GM12878 (cell line): Measurements from ENCODE around the gene RAB32. TPM values are rescaled to one million over a fixed set of nuclear protein-coding genes. Genes with fewer than 3 reads are reported as not detected.

ENCODE experiments used
- ATAC-seq: fragments of 200-7000 bp; cut with Tn5 transposase; 3 replicates; pipeline ENCODE4 v1.9.1; 2020; ENCODE audit warnings: mild to moderate bottlenecking, moderate library complexity
- BruUV-seq: library from RNA; stranded (reverse); fragments of 400-500 nt; replicated peaks from 2 replicates; lab custom pipeline; 2021; lab: Mats Ljungman, UMichigan
- CTCF ChIA-PET: fragments of 300-600 bp; sonication (Branson Sonifier 250); formaldehyde crosslinking; extraction: SDS; loops from one replicate; lab custom pipeline; 2021; ENCODE audit warnings: inconsistent platforms; lab: Yijun Ruan, JAX
- POLR2A ChIA-PET: fragments of 350-600 bp; formaldehyde crosslinking; extraction: SDS; loops from one replicate; lab custom pipeline; 2021; ENCODE audit warnings: inconsistent platforms; lab: Charles Lee
- RAD21 ChIA-PET: fragments of 300-600 bp; sonication (Branson Sonifier 250); formaldehyde crosslinking; loops from one replicate; lab custom pipeline; 2023; ENCODE audit warnings: antibody characterized with exemption; ENCODE audit not compliant: unreplicated experiment; lab: Charles Lee
- SMC1A ChIA-PET: fragments of 300-600 bp; sonication (Branson Sonifier 250); formaldehyde crosslinking; loops from one replicate; lab custom pipeline; 2023; ENCODE audit not compliant: unreplicated experiment, uncharacterized antibody; lab: Charles Lee
- DNase-seq: peaks from one replicate; pipeline ENCODE4 v3.0.0-alpha.2; 2011; ENCODE audit warnings: low read depth, low spot score
- FAIRE-seq: peaks from 3 replicates; lab custom pipeline; 2011; peaks lifted over from hg19 to GRCh38; lab: Jason Lieb, UNC
- H2AFZ ChIP-seq: 2 replicates; pipeline ENCODE4 v1.6.0; 2011; ENCODE audit warnings: low read depth, low read length, control low read depth; ENCODE audit not compliant: control insufficient read depth
- H3K27ac ChIP-seq: 2 replicates; pipeline ENCODE4 v1.5.1; 2011; ENCODE audit warnings: control low read depth; ENCODE audit not compliant: control insufficient read depth, insufficient read depth
- H3K27me3 ChIP-seq, 2 experiments: replicated peaks in 1 of 2; 2 replicates each; pipeline versions ENCODE4 v1.6.0 to v1.6.1; 2011; ENCODE audit warnings: low read length in 1 of 2; ENCODE audit not compliant: control insufficient read depth in 2 of 2, insufficient read depth in 2 of 2
- H3K36me3 ChIP-seq, 2 experiments: 2 replicates each; pipeline ENCODE4 v1.5.1; 2011; ENCODE audit warnings: low read length in 1 of 2; ENCODE audit not compliant: control insufficient read depth in 2 of 2, insufficient read depth in 2 of 2
- H3K4me1 ChIP-seq: 2 replicates; pipeline ENCODE4 v1.6.1; 2011; ENCODE audit warnings: mild to moderate bottlenecking, low read length, moderate library complexity, mixed read lengths; ENCODE audit not compliant: control insufficient read depth, insufficient read depth
- H3K4me2 ChIP-seq: 2 replicates; pipeline ENCODE4 v1.6.0; 2011; ENCODE audit warnings: control low read depth; ENCODE audit not compliant: control insufficient read depth, insufficient read depth
- H3K4me3 ChIP-seq: fragments of 200-600 bp; sonication (generic); 2 replicates; pipeline ENCODE4 v1.5.1; 2016
- H3K79me2 ChIP-seq: 2 replicates; pipeline ENCODE4 v1.6.0; 2011; ENCODE audit warnings: low read length; ENCODE audit not compliant: control insufficient read depth, insufficient read depth
- H3K9ac ChIP-seq: 2 replicates; pipeline ENCODE4 v1.8.0; 2011; ENCODE audit warnings: low read length, control low read depth, mixed read lengths; ENCODE audit not compliant: control insufficient read depth, insufficient read depth
- H3K9me3 ChIP-seq: replicated peaks from 3 replicates; pipeline ENCODE4 v1.5.1; 2011; ENCODE audit warnings: mild to moderate bottlenecking, low read length; ENCODE audit not compliant: control insufficient read depth, insufficient read depth
- H4K20me1 ChIP-seq: 2 replicates; pipeline ENCODE4 v1.6.0; 2011; ENCODE audit not compliant: control insufficient read depth, insufficient read depth
- BMI1 ChIP-seq: fragments of 450-650 bp; IDR thresholded peaks from 2 replicates; pipeline ENCODE4 v1.6.1; 2016; ENCODE audit warnings: mild to moderate bottlenecking, moderate library complexity, borderline replicate concordance
- DPF2 ChIP-seq: fragments of 450-650 bp; IDR thresholded peaks from 2 replicates; pipeline ENCODE4 v1.6.1; 2017; ENCODE audit warnings: mild to moderate bottlenecking
- HDGF ChIP-seq: fragments of 450-650 bp; IDR thresholded peaks from 2 replicates; pipeline ENCODE4 v1.6.1; 2016; ENCODE audit warnings: antibody characterized with exemption
- NBN ChIP-seq: fragments of 450-650 bp; IDR thresholded peaks from 2 replicates; pipeline ENCODE4 v1.6.1; 2016
- POLR2AphosphoS2 ChIP-seq: IDR thresholded peaks from 2 replicates; pipeline ENCODE4 v1.6.1; 2011; ENCODE audit warnings: low read depth, mild to moderate bottlenecking, low read length, improper control_type of control experiment, moderate library complexity
- RUNX3 ChIP-seq: IDR thresholded peaks from 2 replicates; pipeline ENCODE4 v1.6.1; 2012; ENCODE audit warnings: low read length, inconsistent platforms
- SMARCA5 ChIP-seq: fragments of 450-650 bp; IDR thresholded peaks from 2 replicates; pipeline ENCODE4 v1.6.1; 2017; ENCODE audit warnings: mild to moderate bottlenecking
- SREBF2 ChIP-seq: IDR thresholded peaks from 2 replicates; pipeline ENCODE4 v1.6.1; 2012; ENCODE audit warnings: mild to moderate bottlenecking, low read length
- TARDBP ChIP-seq: IDR thresholded peaks from 2 replicates; pipeline ENCODE4 v1.6.1; 2016; ENCODE audit warnings: borderline replicate concordance
- TBL1XR1 ChIP-seq: IDR thresholded peaks from 2 replicates; pipeline ENCODE4 v1.6.1; 2012; ENCODE audit warnings: low read depth, low read length, improper control_type of control experiment
- TCF12 ChIP-seq: IDR thresholded peaks from 2 replicates; pipeline ENCODE4 v1.6.1; 2011; ENCODE audit warnings: low read depth, mild to moderate bottlenecking, low read length
- USF2 ChIP-seq: IDR thresholded peaks from 2 replicates; pipeline ENCODE4 v1.6.1; 2011; ENCODE audit warnings: low read depth, low read length, improper control_type of control experiment, borderline replicate concordance
- ZNF207 ChIP-seq: fragments of 450-650 bp; IDR thresholded peaks from 2 replicates; pipeline ENCODE4 v1.6.1; 2014; ENCODE audit warnings: antibody characterized with exemption, mild to moderate bottlenecking, borderline replicate concordance
- ZNF217 ChIP-seq: fragments of 450-650 bp; IDR thresholded peaks from 2 replicates; pipeline ENCODE4 v1.6.1; 2017; ENCODE audit warnings: antibody characterized with exemption, mild to moderate bottlenecking
- WGBS: methylation state at CpG from one replicate; pipeline ENCODE4 v1.1.6; 2016; ENCODE audit warnings: low lambda C conversion rate; ENCODE audit not compliant: insufficient replicate concordance, insufficient coverage; ENCODE audit errors: missing lambda C conversion rate; 5-methylcytosine and 5-hydroxymethylcytosine counted together
- in situ Hi-C: fragments of 300-500 bp; cut with MboI; formaldehyde crosslinking; loops from 9 replicates; pipeline ENCODE4 v1.14.3; 2018; ENCODE audit warnings: mixed read lengths
- intact Hi-C: fragments of 100-400 bp; cut with micrococcal nuclease; formaldehyde crosslinking; loops from one replicate; pipeline ENCODE4 v1.14.2; 2022; ENCODE audit not compliant: unreplicated experiment
- polyA plus RNA-seq, 11 experiments: library from polyadenylated mRNA; depleted of rRNA in 4 of 11; unstranded in 6 of 11; stranded (reverse) in 5 of 11; fragments of >200 nt; fragmentation: Nextera tagmentation in 4 of 11; fragmentation: Illumina TruSeq in 1 of 11; extraction: Ambion mirVana in 4 of 11; extraction: Trizol in 1 of 11; gene quantifications; 1 replicate in 1 of 11; 2 replicates in 10 of 11; pipeline versions ENCODE4 v1.2.1 to v1.2.3, GENCODE V29; 2011 to 2016; ENCODE audit warnings: inconsistent platforms in 2 of 11, missing spikeins in 2 of 11, low read depth in 1 of 11
- total RNA-seq, 4 experiments: library from RNA; depleted of rRNA in 3 of 4; stranded (reverse); fragments of >200 nt in 3 of 4; fragmentation: Illumina TruSeq in 1 of 4; extraction: Trizol in 1 of 4; gene quantifications; 2 replicates each; pipeline versions ENCODE4 v1.2.1 to v1.2.3, GENCODE V29; 2013 to 2021
- TF ChIP-seq, protein P1 (sequence below): IDR thresholded peaks from 2 replicates; pipeline ENCODE4 v1.6.1; 2011; ENCODE audit warnings: borderline replicate concordance, low read depth, mild to moderate bottlenecking, moderate library complexity, mixed read lengths, low read length; ENCODE audit not compliant: insufficient read depth; ENCODE audit errors: extremely low read length
- TF ChIP-seq, protein P2 (sequence below): fragments of 450-650 bp; IDR thresholded peaks from 2 replicates; pipeline ENCODE4 v1.6.1; 2017; ENCODE audit warnings: antibody characterized with exemption, mild to moderate bottlenecking, moderate library complexity
- TF ChIP-seq, protein P3 (sequence below): IDR thresholded peaks from 2 replicates; pipeline ENCODE4 v1.6.1; 2011; ENCODE audit warnings: borderline replicate concordance, low read depth, mild to moderate bottlenecking, moderate library complexity, low read length; ENCODE audit not compliant: insufficient read depth, poor library complexity, severe bottlenecking

Gene RAB32
- total and polyA plus RNA-seq, 10 of the 15 experiments (the other 5 are each of a cell fraction or from before 2014, with no cell fraction given), result 0.50 TPM; not detected in 9

DNA sequence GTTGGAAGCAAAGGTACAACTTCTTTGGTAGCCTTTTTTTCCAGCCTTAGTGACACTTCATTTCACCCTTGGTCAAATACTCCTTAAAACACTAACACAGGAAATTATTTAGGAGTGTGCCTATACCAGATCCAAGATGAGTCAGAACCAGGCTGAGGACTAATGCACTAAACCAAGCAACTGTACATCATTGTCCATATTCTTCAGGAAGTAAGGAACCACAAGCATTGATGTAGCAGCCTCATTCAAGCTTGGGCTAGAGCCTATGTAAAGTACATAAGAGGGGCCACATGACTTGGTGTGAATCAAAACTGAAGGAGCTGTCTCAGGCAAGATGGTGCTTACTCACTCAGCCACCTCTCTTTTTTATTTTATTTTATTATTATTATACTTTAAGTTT is 34.4 kb downstream of the RAB32 start (continued):
- TF ChIP-seq TBL1XR1, result no peak

- 31% methylated on average over 1 of the region's 1 CpG for WGBS
- Histone ChIP-seq H4K20me1 (no peaks in the 10 kb centered on the region), H3K79me2 (no peaks in the 10 kb centered on the region), H3K9me3 (no peaks in the 10 kb centered on the region), H3K4me2 (no peak overlapping the region), H3K36me3 (no peaks in the 10 kb centered on the region), H3K27me3 (no peaks in the 10 kb centered on the region), H3K4me3 (no peak overlapping the region), H3K27ac (no peak overlapping the region), H3K9ac (no peak overlapping the region), H2AFZ (no peak overlapping the region), H3K4me1 (no peaks in the 10 kb centered on the region)
- ChIA-PET POLR2A (interaction anchor here (0.6 kb wide), 1 partner anchor 970 kb away, joined by 3 read pairs; no protein-coding TSS in a partner anchor), CTCF (interaction anchor here (1.1 kb wide), 1 partner anchor 17 kb away, joined by 4 read pairs; no protein-coding TSS in a partner anchor), RAD21 (no interaction called here), SMC1A (no interaction called here)
- no peak for DNase-seq
- no TSS peak for BruUV-seq
- in situ Hi-C loops, result no loop called here
- FAIRE-seq, result no peak
- no peak for ATAC-seq
- intact Hi-C loops, result no loop called here
- TF ChIP-seq TCF12, result no peak
- TF ChIP-seq BMI1, result no peak
- TF ChIP-seq SMARCA5, result no peak
- no peak for TF ChIP-seq POLR2AphosphoS2
- no peak for TF ChIP-seq HDGF
- no peak for TF ChIP-seq NBN
- TF ChIP-seq ZNF217, result no peak
- TF ChIP-seq RUNX3, result no peak
- TF ChIP-seq, protein P1, sequence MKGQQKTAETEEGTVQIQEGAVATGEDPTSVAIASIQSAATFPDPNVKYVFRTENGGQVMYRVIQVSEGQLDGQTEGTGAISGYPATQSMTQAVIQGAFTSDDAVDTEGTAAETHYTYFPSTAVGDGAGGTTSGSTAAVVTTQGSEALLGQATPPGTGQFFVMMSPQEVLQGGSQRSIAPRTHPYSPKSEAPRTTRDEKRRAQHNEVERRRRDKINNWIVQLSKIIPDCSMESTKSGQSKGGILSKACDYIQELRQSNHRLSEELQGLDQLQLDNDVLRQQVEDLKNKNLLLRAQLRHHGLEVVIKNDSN, result no peak
- no peak for TF ChIP-seq ZNF207
- TF ChIP-seq, protein P2, sequence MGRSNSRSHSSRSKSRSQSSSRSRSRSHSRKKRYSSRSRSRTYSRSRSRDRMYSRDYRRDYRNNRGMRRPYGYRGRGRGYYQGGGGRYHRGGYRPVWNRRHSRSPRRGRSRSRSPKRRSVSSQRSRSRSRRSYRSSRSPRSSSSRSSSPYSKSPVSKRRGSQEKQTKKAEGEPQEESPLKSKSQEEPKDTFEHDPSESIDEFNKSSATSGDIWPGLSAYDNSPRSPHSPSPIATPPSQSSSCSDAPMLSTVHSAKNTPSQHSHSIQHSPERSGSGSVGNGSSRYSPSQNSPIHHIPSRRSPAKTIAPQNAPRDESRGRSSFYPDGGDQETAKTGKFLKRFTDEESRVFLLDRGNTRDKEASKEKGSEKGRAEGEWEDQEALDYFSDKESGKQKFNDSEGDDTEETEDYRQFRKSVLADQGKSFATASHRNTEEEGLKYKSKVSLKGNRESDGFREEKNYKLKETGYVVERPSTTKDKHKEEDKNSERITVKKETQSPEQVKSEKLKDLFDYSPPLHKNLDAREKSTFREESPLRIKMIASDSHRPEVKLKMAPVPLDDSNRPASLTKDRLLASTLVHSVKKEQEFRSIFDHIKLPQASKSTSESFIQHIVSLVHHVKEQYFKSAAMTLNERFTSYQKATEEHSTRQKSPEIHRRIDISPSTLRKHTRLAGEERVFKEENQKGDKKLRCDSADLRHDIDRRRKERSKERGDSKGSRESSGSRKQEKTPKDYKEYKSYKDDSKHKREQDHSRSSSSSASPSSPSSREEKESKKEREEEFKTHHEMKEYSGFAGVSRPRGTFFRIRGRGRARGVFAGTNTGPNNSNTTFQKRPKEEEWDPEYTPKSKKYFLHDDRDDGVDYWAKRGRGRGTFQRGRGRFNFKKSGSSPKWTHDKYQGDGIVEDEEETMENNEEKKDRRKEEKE, result no peak
- no peak for TF ChIP-seq TARDBP
- TF ChIP-seq, protein P3, sequence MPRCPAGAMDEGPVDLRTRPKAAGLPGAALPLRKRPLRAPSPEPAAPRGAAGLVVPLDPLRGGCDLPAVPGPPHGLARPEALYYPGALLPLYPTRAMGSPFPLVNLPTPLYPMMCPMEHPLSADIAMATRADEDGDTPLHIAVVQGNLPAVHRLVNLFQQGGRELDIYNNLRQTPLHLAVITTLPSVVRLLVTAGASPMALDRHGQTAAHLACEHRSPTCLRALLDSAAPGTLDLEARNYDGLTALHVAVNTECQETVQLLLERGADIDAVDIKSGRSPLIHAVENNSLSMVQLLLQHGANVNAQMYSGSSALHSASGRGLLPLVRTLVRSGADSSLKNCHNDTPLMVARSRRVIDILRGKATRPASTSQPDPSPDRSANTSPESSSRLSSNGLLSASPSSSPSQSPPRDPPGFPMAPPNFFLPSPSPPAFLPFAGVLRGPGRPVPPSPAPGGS, result no peak
- no peak for TF ChIP-seq DPF2
- no peak for TF ChIP-seq SREBF2
- TF ChIP-seq USF2, result no peak
These were observed 38.3 kb downstream of the RAB32 start for GRCh38 chr6:146581968-146582367.
